Natural killer cell (primary cell): Measurements from ENCODE around the gene ZNF511. TPM values are rescaled to one million over a fixed set of nuclear protein-coding genes. Genes with fewer than 3 reads are reported as not detected.

Source experiments
- ATAC-seq, 3 donors: fragments of 150-1000 bp in 2 of 3; fragments of 200-7000 bp in 1 of 3; cut with Tn5 transposase; 1 replicate in 1 of 3; 2 replicates in 2 of 3; pipeline ENCODE4 v1.10.0; 2021; ENCODE audit warnings: mild to moderate bottlenecking in 2 of 3, moderate library complexity in 2 of 3
- DNase-seq, 2 donors: peaks; one replicate each; pipeline versions ENCODE4 v3.0.0 to v3.0.0-alpha.2; 2013 to 2021; ENCODE audit warnings: mixed read lengths in 1 of 2
- H3K27ac ChIP-seq: one replicate; pipeline ENCODE4 v1.5.1; 2013; ENCODE audit warnings: mild to moderate bottlenecking, low read length
- H3K27me3 ChIP-seq: one replicate; pipeline ENCODE4 v1.6.1; 2013; ENCODE audit warnings: low read length; ENCODE audit not compliant: control insufficient read depth, insufficient read depth
- H3K36me3 ChIP-seq: one replicate; pipeline ENCODE4 v1.6.1; 2013; ENCODE audit warnings: low read length; ENCODE audit not compliant: control insufficient read depth, insufficient read depth
- H3K4me1 ChIP-seq: one replicate; pipeline ENCODE4 v1.6.1; 2013; ENCODE audit warnings: low read length; ENCODE audit not compliant: control insufficient read depth, insufficient read depth
- H3K4me3 ChIP-seq: one replicate; pipeline ENCODE4 v1.5.1; 2013; ENCODE audit warnings: low read length
- H3K9me3 ChIP-seq: one replicate; pipeline ENCODE4 v1.6.1; 2013; ENCODE audit warnings: low read length; ENCODE audit not compliant: control insufficient read depth, insufficient read depth
- H3K27ac Mint-ChIP-seq, 2 donors: one replicate each; pipeline ENCODE4 v1.8.0; 2022; ENCODE audit warnings: mild to moderate bottlenecking in 2 of 2, mixed read lengths in 2 of 2, moderate library complexity in 1 of 2
- H3K27me3 Mint-ChIP-seq, 2 donors: one replicate each; pipeline ENCODE4 v1.8.0; 2022; ENCODE audit warnings: low read depth in 2 of 2, mixed read lengths in 2 of 2
- H3K36me3 Mint-ChIP-seq: one replicate; pipeline ENCODE4 v1.8.0; 2022; ENCODE audit warnings: mixed read lengths
- H3K4me1 Mint-ChIP-seq, 2 donors: one replicate each; pipeline ENCODE4 v1.8.0; 2022; ENCODE audit warnings: mixed read lengths in 2 of 2
- H3K4me3 Mint-ChIP-seq: one replicate; pipeline ENCODE4 v1.8.0; 2022; ENCODE audit warnings: mild to moderate bottlenecking, moderate library complexity, mixed read lengths
- H3K9me3 Mint-ChIP-seq, 2 donors: one replicate each; pipeline ENCODE4 v1.8.0; 2022; ENCODE audit warnings: mixed read lengths in 2 of 2
- WGBS: methylation state at CpG from one replicate; pipeline ENCODE4 v1.1.7; 2013; ENCODE audit warnings: missing lambda C conversion rate; ENCODE audit not compliant: insufficient coverage; 5-methylcytosine and 5-hydroxymethylcytosine counted together
- intact Hi-C: fragments of 100-400 bp; cut with micrococcal nuclease; formaldehyde crosslinking; loops from one replicate; pipeline ENCODE4 v1.14.2; 2022
- total RNA-seq, 4 donors: library from RNA; stranded (reverse); fragments of 120-200 nt in 1 of 4; gene quantifications; one replicate each; pipeline versions ENCODE4 v1.2.3 to v1.2.4, GENCODE V29; 2013 to 2022
- TF ChIP-seq, protein P1 (sequence below): fragments of 200-600 bp; IDR thresholded peaks from one replicate; pipeline ENCODE4 v1.8.0; 2022; ENCODE audit warnings: antibody characterized with exemption

ZNF511 gene
- total RNA-seq, 3 donors from 2014 or later (not counting 1 experiment from before 2014, with no cell fraction given): 28.1 to 39.0 (median 32.4) TPM

DNA sequence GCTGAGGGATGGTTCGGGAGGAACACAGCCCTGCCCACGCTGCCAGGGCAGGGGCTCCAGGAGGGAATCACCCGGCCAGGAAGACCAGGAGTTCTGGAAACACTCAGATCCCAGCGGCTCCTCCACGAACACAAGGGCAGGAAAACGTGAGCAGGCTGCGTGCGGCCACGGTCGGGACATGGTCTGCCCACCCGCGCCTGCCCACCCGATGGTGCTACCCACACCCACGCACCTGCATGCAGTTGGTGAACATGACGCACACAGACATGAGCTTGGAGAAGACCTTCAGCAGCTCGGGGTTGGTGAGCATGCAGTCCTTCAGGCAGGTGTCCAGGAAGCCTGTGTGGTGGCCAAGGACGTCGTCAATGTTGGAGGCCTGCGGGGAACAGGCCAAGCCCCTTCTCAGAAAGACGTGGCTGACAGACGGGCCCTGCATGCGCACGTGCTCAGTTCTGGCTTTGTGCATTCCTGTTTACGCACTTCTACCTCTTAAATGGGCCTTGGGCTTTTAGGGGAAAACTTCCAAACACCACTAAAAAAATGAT lies 25.8 kb upstream of the ZNF511 start:
- Histone ChIP-seq H3K27ac (no peak overlapping the region), H3K4me1 (peaks cover 28% of the 10 kb centered on the region), H3K36me3 (peaks cover 58% of the 10 kb centered on the region), H3K9me3 (no peaks in the 10 kb centered on the region), H3K27me3 (no peaks in the 10 kb centered on the region), H3K4me3 (no peak overlapping the region)
- peaks cover 24 to 32% of the 10 kb centered on the region in 2 donors for H3K4me1 Mint-ChIP-seq
- H3K4me3 Mint-ChIP-seq: no peak overlapping the region
- TF ChIP-seq, protein P1, sequence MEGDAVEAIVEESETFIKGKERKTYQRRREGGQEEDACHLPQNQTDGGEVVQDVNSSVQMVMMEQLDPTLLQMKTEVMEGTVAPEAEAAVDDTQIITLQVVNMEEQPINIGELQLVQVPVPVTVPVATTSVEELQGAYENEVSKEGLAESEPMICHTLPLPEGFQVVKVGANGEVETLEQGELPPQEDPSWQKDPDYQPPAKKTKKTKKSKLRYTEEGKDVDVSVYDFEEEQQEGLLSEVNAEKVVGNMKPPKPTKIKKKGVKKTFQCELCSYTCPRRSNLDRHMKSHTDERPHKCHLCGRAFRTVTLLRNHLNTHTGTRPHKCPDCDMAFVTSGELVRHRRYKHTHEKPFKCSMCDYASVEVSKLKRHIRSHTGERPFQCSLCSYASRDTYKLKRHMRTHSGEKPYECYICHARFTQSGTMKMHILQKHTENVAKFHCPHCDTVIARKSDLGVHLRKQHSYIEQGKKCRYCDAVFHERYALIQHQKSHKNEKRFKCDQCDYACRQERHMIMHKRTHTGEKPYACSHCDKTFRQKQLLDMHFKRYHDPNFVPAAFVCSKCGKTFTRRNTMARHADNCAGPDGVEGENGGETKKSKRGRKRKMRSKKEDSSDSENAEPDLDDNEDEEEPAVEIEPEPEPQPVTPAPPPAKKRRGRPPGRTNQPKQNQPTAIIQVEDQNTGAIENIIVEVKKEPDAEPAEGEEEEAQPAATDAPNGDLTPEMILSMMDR: no peak
- H3K27ac Mint-ChIP-seq: no peak overlapping the region
- intact Hi-C loops: no loop called here
- no peaks in the 10 kb centered on the region for H3K9me3 Mint-ChIP-seq
- peaks cover 14% of the 10 kb centered on the region for H3K36me3 Mint-ChIP-seq
- WGBS: 95% methylated on average over 24 of the region's 24 CpGs
- DNase-seq (no peak), ATAC-seq (no peak)
- no peaks in the 10 kb centered on the region for H3K27me3 Mint-ChIP-seq

DNA sequence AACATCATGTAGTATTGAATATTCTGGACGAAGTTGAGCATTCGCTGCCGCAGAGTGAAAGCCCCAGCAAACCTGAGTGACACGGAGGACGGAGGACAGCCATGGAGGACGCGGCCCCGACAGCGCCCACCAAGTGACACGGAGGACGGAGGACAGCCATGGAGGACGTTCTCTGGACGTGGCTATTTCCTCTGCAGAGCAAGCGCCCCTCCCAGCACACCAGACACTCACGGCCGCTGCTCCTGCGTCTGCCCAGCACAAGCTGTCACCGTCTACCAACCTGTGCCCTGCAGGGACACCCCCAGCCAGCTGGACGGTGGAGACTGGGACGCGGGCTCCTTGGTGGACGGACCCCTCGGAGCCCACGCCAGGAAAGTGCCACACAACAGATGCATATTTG lies 24.8 kb upstream of the ZNF511 start:
- intact Hi-C loops: no loop called here
- H3K9me3 ChIP-seq: no peaks in the 10 kb centered on the region
- no peaks in the 10 kb centered on the region for H3K27me3 ChIP-seq
- no peak overlapping the region for H3K4me3 ChIP-seq
- H3K4me1 ChIP-seq: peaks cover 18% of the 10 kb centered on the region
- H3K36me3 ChIP-seq: peaks cover 65% of the 10 kb centered on the region
- ATAC-seq: no peak
- no peaks in the 10 kb centered on the region for H3K27me3 Mint-ChIP-seq
- 97% methylated on average over 24 of the region's 24 CpGs for WGBS
- H3K27ac ChIP-seq: no peak overlapping the region
- no peak overlapping the region for H3K4me3 Mint-ChIP-seq
- no peaks in the 10 kb centered on the region for H3K9me3 Mint-ChIP-seq
- H3K27ac Mint-ChIP-seq: no peak overlapping the region
- peaks cover 18% of the 10 kb centered on the region for H3K36me3 Mint-ChIP-seq
- no peak for DNase-seq
- TF ChIP-seq, protein P1: no peak
- H3K4me1 Mint-ChIP-seq: peaks cover 14 to 21% of the 10 kb centered on the region in 2 donors

DNA sequence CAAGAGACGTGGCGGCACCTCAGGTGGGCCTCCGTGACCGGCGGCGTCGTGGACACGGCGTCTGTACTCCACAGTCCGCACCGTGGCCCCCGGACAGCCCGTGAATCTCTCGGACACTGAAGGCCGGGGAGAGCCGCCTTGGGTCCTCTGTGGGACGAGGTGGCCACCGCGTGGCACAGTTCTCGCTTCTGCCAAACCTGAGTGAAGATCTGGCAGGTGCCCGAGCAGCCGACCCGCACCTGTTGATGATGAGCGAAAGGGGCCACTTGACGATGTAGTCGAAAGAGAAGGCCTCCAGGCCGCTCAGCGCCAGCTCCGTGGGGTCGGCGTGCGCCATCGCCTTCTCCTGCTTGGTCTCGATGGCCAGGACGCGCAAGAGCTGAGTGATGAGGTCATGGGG lies 23.5 kb upstream of the ZNF511 start:
- Mint-ChIP-seq H3K36me3 (peaks cover 20% of the 10 kb centered on the region), H3K4me3 (no peak overlapping the region), H3K9me3 (no peaks in the 10 kb centered on the region), H3K4me1 (peaks cover 1 to 9% of the 10 kb centered on the region in 2 donors), H3K27me3 (no peaks in the 10 kb centered on the region), H3K27ac (no peak overlapping the region)
- DNase-seq (no peak), ATAC-seq (no peak)
- TF ChIP-seq, protein P1: no peak
- no peak overlapping the region for H3K27ac ChIP-seq
- WGBS: 95% methylated on average over 36 of the region's 36 CpGs
- no peaks in the 10 kb centered on the region for H3K9me3 ChIP-seq
- no peaks in the 10 kb centered on the region for H3K27me3 ChIP-seq
- peaks cover 5% of the 10 kb centered on the region for H3K4me1 ChIP-seq
- intact Hi-C loops: no loop called here
- H3K36me3 ChIP-seq: peaks cover 74% of the 10 kb centered on the region
- H3K4me3 ChIP-seq: no peak overlapping the region

DNA sequence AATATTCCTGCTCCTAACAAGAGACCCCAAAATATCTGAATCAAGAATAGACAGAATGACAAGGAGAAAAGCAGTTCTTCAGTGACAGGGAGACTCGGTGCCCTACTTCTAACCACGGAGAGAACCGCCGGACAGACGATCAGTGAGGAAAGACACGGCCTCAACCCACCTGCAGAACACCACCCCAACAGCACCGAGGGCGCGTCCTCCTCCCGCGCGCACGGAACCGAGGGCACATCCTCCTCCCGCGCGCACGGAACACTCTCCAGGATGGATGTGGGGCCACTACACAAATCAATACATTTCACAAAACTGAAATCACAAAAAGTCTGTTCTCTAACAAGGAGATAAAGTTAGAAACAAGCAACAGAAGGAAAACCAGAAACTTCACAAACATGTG lies 22.3 kb upstream of the ZNF511 start:
- ATAC-seq (no peak), DNase-seq (no peak)
- WGBS: 83% methylated on average over 18 of the region's 18 CpGs
- no peaks in the 10 kb centered on the region for H3K9me3 Mint-ChIP-seq
- intact Hi-C loops: no loop called here
- Histone ChIP-seq H3K9me3 (no peaks in the 10 kb centered on the region), H3K36me3 (peaks cover 78% of the 10 kb centered on the region), H3K4me1 (no peaks in the 10 kb centered on the region), H3K27me3 (no peaks in the 10 kb centered on the region), H3K4me3 (no peak overlapping the region), H3K27ac (no peak overlapping the region)
- peaks cover 20% of the 10 kb centered on the region for H3K36me3 Mint-ChIP-seq
- no peaks in the 10 kb centered on the region for H3K27me3 Mint-ChIP-seq
- H3K4me3 Mint-ChIP-seq: no peak overlapping the region
- H3K27ac Mint-ChIP-seq: peak overlapping the region in 1 of 2 donors; percentile 28
- peaks cover 0 to 6% of the 10 kb centered on the region in 2 donors for H3K4me1 Mint-ChIP-seq
- TF ChIP-seq, protein P1: no peak
